Cardiac fibroblast (primary cell): ENCODE measurements around the gene NARF.

ENCODE experiments used
- DNase-seq, 2 donors: peaks; one replicate each; pipeline versions ENCODE4 v3.0.0 to v3.0.0-alpha.2; 2010; ENCODE audit warnings: low read depth in 2 of 2
- H3K4me3 ChIP-seq, 2 donors: replicated peaks in 1 of 2; 1 replicate in 1 of 2; 2 replicates in 1 of 2; pipeline ENCODE4 v1.5.1; 2011; ENCODE audit warnings: low read depth in 2 of 2, low read length in 2 of 2, mild to moderate bottlenecking in 2 of 2, moderate library complexity in 1 of 2
- CTCF ChIP-seq: IDR thresholded peaks from one replicate; pipeline ENCODE4 v1.5.1; 2011; ENCODE audit warnings: low read depth, mild to moderate bottlenecking, low read length, inconsistent platforms

The NARF gene

GRCh38 chr17:82493226-82493781 is 34.8 kb downstream of the NARF start:
- peak in 1 of 2 donors; percentile 18 for DNase-seq
- no peak overlapping the region for H3K4me3 ChIP-seq
- TF ChIP-seq CTCF = no peak

GRCh38 chr17:82494236-82495055 is 35.9 kb downstream of the NARF start:
- TF ChIP-seq CTCF = peak; percentile 96
- DNase-seq = peak; percentile 96
- H3K4me3 ChIP-seq = peak overlapping the region in 1 of 2 donors; percentile 18

GRCh38 chr17:82495844-82496528 is 37.4 kb downstream of the NARF start:
- no peak for TF ChIP-seq CTCF

DNA sequence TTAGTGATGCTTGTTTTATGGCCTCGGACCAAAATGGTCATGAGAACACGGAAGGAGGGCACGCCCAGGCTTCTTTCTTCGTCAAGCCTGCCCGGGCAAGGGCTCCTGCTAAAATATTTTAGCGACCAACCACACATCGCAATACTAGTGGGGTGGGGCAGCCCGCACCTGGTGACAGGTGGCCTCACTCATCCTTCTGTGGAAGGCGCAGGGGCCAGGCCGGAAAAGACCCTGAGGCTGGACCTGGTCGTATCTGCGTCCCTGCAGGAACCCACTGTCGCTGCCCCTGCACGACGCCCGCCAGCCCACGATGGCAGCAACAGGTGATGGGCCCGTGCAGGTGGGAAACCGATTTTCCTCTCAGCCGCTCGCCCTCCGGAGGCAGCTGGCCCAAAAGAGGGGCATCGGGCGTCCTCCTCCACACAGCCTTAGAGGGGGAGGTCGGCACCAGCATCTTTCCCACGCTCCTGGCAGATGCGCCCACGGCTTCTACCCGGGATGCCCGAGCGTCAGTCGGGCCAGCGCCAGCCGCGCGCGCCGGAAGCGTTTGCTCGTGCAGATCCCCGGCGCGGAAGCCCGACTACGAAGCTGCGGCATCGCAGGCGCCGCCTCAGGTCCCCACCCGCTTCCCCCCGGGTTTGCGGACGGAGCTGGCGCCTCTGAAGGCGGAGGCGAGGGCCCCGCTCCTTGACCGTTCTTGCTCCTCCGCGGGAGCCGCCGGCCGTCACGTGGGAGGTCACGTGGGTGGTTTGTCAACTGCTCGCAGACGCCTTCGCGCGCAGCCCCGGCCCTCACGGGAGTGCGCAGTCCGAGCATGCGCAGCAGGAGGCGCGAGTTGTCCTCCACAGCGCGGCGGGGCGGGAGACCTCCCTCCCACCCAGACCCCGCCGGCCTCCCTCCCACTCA is 38.2 kb downstream of the NARF start:
- DNase-seq = peak; percentile 93 to 95
- peak overlapping the region; percentile 63 to 67 for H3K4me3 ChIP-seq
- no peak for TF ChIP-seq CTCF

More at GRCh38 chr17:82495844-82496528, 37.4 kb downstream of the NARF start:
- no peak overlapping the region for H3K4me3 ChIP-seq
- DNase-seq = no peak

DNA sequence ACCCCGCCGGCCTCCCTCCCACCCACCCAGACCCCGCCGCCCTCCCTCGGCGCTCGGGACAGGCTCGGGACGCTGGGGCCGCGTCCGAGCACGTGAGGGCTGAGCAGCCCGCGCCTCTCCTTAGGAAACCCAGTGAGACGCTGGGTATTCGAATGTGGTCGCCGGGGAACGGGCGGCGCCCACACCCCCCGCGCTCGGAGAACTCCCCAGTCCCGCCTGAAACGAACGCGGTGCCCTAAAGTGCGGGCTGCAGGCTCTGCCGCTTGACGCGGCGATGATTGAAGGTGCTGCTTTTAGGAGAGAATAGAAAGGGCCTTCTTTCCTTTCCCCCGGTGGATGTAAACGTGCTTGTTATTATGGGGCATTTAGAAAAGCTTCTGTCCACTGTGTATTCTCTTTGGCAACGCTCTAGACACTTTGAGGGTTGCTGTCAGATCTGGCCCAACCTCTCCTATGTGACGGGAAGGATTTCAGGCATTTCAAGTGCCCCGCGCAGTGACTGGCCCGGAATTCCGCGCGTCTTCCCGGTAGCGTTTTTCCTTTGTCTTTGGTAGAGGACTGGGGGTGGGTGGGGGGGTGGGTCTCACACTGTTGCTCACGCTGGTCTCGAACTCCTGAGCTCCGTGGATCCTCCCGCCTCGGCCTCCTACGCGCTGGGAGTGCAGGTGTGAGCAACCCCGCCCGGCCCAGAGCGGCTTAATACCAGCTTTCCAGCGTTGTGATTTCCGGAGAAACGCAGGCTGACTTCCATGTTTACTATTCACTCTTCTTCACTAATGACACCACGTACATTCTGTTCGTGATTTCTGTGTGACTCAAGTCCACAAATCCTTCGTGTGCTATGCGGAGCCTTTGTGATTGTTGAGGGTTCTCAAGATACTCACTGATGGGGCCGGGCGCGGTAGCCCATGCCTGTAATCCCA is 39.2 kb downstream of the NARF start:
- peak overlapping the region; percentile 41 to 54 for H3K4me3 ChIP-seq
- no peak for TF ChIP-seq CTCF
- peak; percentile 48 to 65 for DNase-seq
